AG10803 (cell line): ENCODE measurements around the gene ERF.

Source experiments
- DNase-seq: peaks from one replicate; pipeline ENCODE4 v3.0.0; 2010; ENCODE audit warnings: low read depth
- H3K4me3 ChIP-seq: 2 replicates; pipeline ENCODE4 v1.5.1; 2011; ENCODE audit warnings: mild to moderate bottlenecking, low read length, control low read depth
- CTCF ChIP-seq: conservative IDR thresholded peaks from 2 replicates; pipeline ENCODE4 v1.5.1; 2011; ENCODE audit warnings: mild to moderate bottlenecking, low read length, control low read depth, inconsistent platforms

The ERF gene

GRCh38 chr19:42290523-42291434 lies 35.9 kb upstream of the ERF start:
- TF ChIP-seq CTCF = peak; percentile 43
- DNase-seq = no peak
- no peak overlapping the region for H3K4me3 ChIP-seq

- no peak overlapping the region for H3K4me3 ChIP-seq
- no peak for DNase-seq
- TF ChIP-seq CTCF = no peak
Measured at GRCh38 chr19:42290136-42290522, 35.2 kb upstream of the ERF start.

GRCh38 chr19:42289556-42290041 lies 34.7 kb upstream of the ERF start:
- TF ChIP-seq CTCF = no peak
- no peak for DNase-seq
- no peak overlapping the region for H3K4me3 ChIP-seq

GRCh38 chr19:42288881-42289555 lies 34.1 kb upstream of the ERF start:
- no peak for DNase-seq
- no peak for TF ChIP-seq CTCF
- no peak overlapping the region for H3K4me3 ChIP-seq

GRCh38 chr19:42288387-42288786 lies 33.5 kb upstream of the ERF start:
- no peak for TF ChIP-seq CTCF
- DNase-seq = no peak
- H3K4me3 ChIP-seq = no peak overlapping the region

GRCh38 chr19:42287827-42288107 lies 32.8 kb upstream of the ERF start:
- DNase-seq = no peak
- no peak overlapping the region for H3K4me3 ChIP-seq
- TF ChIP-seq CTCF = no peak
